ENCODE results near the gene BACH2.

GRCh38 chr6:90247262-90247661 lies 49.4 kb downstream of the BACH2 start:
- TF ChIP-seq CTCF (IDR thresholded peaks at IDR 0.05) (no peak), POLR2AphosphoS5 (IDR thresholded peaks at IDR 0.05) (no peak)

All from upper lobe of left lung (tissue), 4 donors.